BLaER1 treated with 17β-estradiol and CSF1 and Interleukin-3, amounts not matched to agents 10 nM and 100 nM (cell line): ENCODE data around the gene FOXK2.
A peak's percentile ranks its signal among the peaks of the same experiment; 100 is the strongest.
"Not testable (repeated sequence)": the region's sequence is repeated elsewhere in the genome, so short reads cannot be mapped to it uniquely, and the experiment has no call there.

Experiments used
- H3K27ac ChIP-seq, 11 experiments: shearing (Covaris generic); formaldehyde crosslinking; 2 replicates each; pipeline ENCODE4 v1.8.1; 2022
- H3K27me3 ChIP-seq, 11 experiments: shearing (Covaris generic); formaldehyde crosslinking; 2 replicates each; pipeline ENCODE4 v1.8.1; 2022
- H3K36me3 ChIP-seq, 11 experiments: shearing (Covaris generic); formaldehyde crosslinking; 2 replicates each; pipeline ENCODE4 v1.8.1; 2022
- H3K4me1 ChIP-seq, 10 experiments: shearing (Covaris generic); formaldehyde crosslinking; 2 replicates each; pipeline ENCODE4 v1.8.1; 2022
- H3K4me2 ChIP-seq, 11 experiments: shearing (Covaris generic); formaldehyde crosslinking; 2 replicates each; pipeline ENCODE4 v1.8.1; 2022
- H3K4me3 ChIP-seq, 10 experiments: shearing (Covaris generic); formaldehyde crosslinking; 2 replicates each; pipeline ENCODE4 v1.8.1; 2022
- H3K9ac ChIP-seq, 11 experiments: shearing (Covaris generic); formaldehyde crosslinking; 2 replicates each; pipeline ENCODE4 v1.8.1; 2022
- H3K9me3 ChIP-seq, 11 experiments: shearing (Covaris generic); formaldehyde crosslinking; replicated peaks in 1 of 11; 2 replicates each; pipeline ENCODE4 v1.8.1; 2022
- H4K20me1 ChIP-seq, 11 experiments: shearing (Covaris generic); formaldehyde crosslinking; 2 replicates each; pipeline ENCODE4 v1.8.1; 2022
- Cebpa-rat ChIP-seq, 11 experiments: shearing (Covaris generic); IDR thresholded peaks; 2 replicates each; pipeline ENCODE4 v1.8.1; 2022

The FOXK2 gene

DNA sequence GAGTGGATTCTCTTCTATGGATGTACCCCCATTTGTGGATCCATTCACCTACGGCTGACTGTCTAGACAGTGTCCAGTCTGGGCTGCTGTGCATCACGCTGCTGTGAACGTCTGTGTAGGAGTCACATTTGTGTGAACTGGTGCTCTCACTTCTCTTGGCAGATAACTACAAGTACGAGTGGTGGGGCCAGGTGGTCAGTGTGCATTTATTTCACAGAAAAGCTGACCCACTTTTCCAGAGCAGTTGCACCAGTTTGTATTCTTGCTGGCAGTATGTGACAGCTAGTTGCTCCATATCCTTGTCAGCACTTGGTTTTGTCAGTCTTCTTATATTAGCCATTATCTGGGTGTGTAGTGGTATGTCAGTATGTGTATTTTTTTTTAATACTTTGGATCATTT, 28.4 kb downstream of the FOXK2 start:
- no peak for TF ChIP-seq Cebpa-rat (IDR thresholded peaks at IDR 0.05)
- Histone ChIP-seq H3K27me3 (no peaks in the 10 kb centered on the region), H3K9me3 (peaks cover 0 to 10% (median 0%) of the 10 kb centered on the region in 11 experiments; a peak in 4 of 22 replicates), H3K4me1 (peaks cover 91 to 99% (median 94%) of the 10 kb centered on the region in 10 experiments), H3K36me3 (peaks cover 0 to 37% (median 15%) of the 10 kb centered on the region in 11 experiments; a peak in 12 of 22 replicates), H3K4me3 (peak overlapping the region in 1 of 10 experiments; percentile 19; a peak in 1 of 20 replicates), H3K9ac (0 out of 22 replicates have a peak overlapping the region, but pooled peaks of 2 of the 11 experiments have one; percentile 5 to 64), H4K20me1 (peaks cover 85 to 100% (median 98%) of the 10 kb centered on the region in 11 experiments; a peak in 21 of 22 replicates), H3K4me2 (peak overlapping the region; percentile 70 to 92 (median 84)), H3K27ac (peak overlapping the region in 4 of 11 experiments; percentile 14 to 54 (median 38); a peak in 3 of 22 replicates)

DNA sequence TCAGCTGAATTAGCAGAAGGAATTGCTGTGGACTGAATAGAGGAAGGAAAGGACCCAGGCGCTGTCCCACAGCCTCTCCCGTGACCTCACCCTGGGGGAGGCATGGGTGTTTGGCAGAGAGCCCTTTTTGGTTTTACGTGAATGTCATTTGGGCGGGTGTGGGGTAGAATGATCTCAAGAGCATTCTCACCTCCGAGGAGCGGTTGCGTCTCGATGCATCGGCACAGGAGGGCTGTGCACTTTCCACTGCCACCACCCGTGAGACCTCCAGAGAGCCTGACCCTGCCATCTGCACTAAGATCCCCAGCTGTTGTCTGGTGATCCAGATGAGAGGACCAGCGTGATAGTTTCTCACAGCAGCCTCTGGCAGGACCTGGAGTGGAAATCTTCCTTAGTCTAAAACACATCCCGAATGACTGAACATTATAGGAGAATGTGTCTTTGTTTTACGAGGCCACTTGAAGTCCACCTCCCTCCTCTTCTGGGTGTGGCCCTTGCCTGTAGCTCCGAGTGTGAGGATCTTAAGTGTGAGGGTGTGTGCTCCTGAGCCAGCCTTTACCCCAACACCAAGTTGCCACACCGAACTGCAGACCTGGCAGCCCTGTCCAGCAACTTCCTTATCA, 29.3 kb downstream of the FOXK2 start:
- H3K36me3 ChIP-seq, result peaks cover 0 to 37% (median 15%) of the 10 kb centered on the region in 11 experiments; a peak in 12 of 22 replicates
- H3K27ac ChIP-seq, result peak overlapping the region; percentile 37 to 72 (median 54); a peak in 20 of 22 replicates
- peak overlapping the region in 3 of 10 experiments; percentile 14 to 27 (median 19); a peak in 3 of 20 replicates for H3K4me3 ChIP-seq
- H3K27me3 ChIP-seq, result no peaks in the 10 kb centered on the region
- peaks cover 0 to 10% (median 0%) of the 10 kb centered on the region in 11 experiments; a peak in 4 of 22 replicates for H3K9me3 ChIP-seq
- peak overlapping the region; percentile 20 to 64 (median 56); a peak in 19 of 22 replicates for H3K9ac ChIP-seq
- TF ChIP-seq Cebpa-rat (IDR thresholded peaks at IDR 0.05), result no peak
- peaks cover 79 to 100% (median 93%) of the 10 kb centered on the region in 11 experiments; a peak in 21 of 22 replicates for H4K20me1 ChIP-seq
- peaks cover 91 to 99% (median 94%) of the 10 kb centered on the region in 10 experiments for H3K4me1 ChIP-seq
- peak overlapping the region; percentile 70 to 92 (median 84) for H3K4me2 ChIP-seq

DNA sequence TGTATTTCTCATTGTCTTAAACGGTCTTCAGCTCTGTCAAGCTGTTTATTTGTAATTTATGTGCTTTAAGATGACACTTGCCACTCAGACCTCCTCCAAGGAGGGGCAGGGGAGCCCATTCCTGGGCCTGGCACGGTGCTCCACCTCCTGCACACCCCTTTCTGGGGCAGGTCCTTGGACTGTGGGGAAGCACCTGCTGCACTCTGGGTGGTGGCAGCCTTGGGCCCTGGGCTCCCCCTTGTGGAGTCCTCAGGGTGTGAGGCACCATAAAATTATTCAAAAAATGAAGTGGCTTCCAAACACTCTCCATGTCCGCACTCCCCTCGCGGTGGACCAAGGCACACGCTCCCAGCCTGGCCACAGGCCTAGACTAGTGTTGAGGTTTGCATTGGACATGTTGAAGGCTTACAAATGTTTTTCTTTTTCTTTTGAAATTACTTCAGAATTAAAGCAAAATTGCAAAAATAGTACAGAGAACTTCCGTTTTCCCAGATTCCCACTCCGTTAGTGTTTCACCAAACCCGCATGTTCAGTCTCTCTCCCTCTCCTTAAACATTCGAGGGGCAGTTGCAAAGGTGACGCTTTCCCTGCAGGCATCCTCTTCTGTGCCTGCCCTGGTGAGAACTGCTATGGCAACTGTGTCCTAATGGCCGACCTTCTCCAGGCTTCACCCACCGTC, 32.4 kb downstream of the FOXK2 start:
- Histone ChIP-seq H4K20me1 (peaks cover 48 to 99% (median 70%) of the 10 kb centered on the region in 11 experiments), H3K36me3 (peaks cover 0 to 22% (median 6%) of the 10 kb centered on the region in 11 experiments; a peak in 10 of 22 replicates), H3K4me3 (peak overlapping the region in 5 of 10 experiments; percentile 16 to 42 (median 17); a peak in 7 of 20 replicates), H3K27me3 (no peaks in the 10 kb centered on the region), H3K27ac (peak overlapping the region in 9 of 11 experiments; percentile 67 to 99 (median 96); a peak in 19 of 22 replicates), H3K4me1 (peaks cover 93 to 100% (median 94%) of the 10 kb centered on the region in 10 experiments), H3K9me3 (peaks cover 0 to 6% (median 0%) of the 10 kb centered on the region in 11 experiments; a peak in 3 of 22 replicates), H3K4me2 (peak overlapping the region; percentile 73 to 95 (median 89)), H3K9ac (peak overlapping the region; percentile 47 to 90 (median 83); a peak in 20 of 22 replicates)
- TF ChIP-seq Cebpa-rat (IDR thresholded peaks at IDR 0.05), result no peak

DNA sequence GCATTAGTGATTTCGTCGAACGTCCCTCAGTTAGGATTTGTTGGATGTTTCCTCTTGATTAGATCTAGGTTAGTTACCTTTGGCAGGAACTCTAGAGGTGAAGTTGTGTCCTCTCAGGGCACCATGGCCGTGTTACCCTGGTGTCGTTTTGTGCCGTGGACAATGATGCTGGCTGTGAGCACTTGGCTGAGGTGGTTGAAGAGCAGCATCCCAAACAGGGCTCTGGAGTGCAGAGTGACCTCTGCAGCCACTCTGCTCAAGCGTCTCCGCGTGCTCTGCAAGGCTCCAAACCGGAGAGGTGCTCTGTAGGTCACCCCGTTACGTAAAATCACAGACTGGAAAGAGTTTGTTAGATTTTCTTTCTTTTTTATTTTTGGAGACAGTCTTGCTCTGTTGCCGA, 33.0 kb downstream of the FOXK2 start:
- peak overlapping the region; percentile 73 to 95 (median 89) for H3K4me2 ChIP-seq
- peaks cover 86 to 100% (median 98%) of the 10 kb centered on the region in 10 experiments for H3K4me1 ChIP-seq
- H3K4me3 ChIP-seq, result peak overlapping the region in 7 of 10 experiments; percentile 3 to 43 (median 17); a peak in 10 of 20 replicates
- H4K20me1 ChIP-seq, result peaks cover 41 to 99% (median 64%) of the 10 kb centered on the region in 11 experiments
- H3K27ac ChIP-seq, result peak overlapping the region in 9 of 11 experiments; percentile 67 to 99 (median 96); a peak in 19 of 22 replicates
- peak overlapping the region; percentile 47 to 90 (median 83); a peak in 21 of 22 replicates for H3K9ac ChIP-seq
- H3K27me3 ChIP-seq, result no peaks in the 10 kb centered on the region
- no peak for TF ChIP-seq Cebpa-rat (IDR thresholded peaks at IDR 0.05)
- H3K9me3 ChIP-seq, result peaks cover 0 to 5% (median 0%) of the 10 kb centered on the region in 11 experiments; a peak in 3 of 22 replicates
- peaks cover 0 to 17% (median 5%) of the 10 kb centered on the region in 11 experiments; a peak in 10 of 22 replicates for H3K36me3 ChIP-seq

- H3K4me3 ChIP-seq, result peak overlapping the region in 6 of 10 experiments; percentile 3 to 43 (median 26); a peak in 11 of 20 replicates
- peak overlapping the region; percentile 26 to 99 (median 94); a peak in 20 of 22 replicates for H3K27ac ChIP-seq
- peak overlapping the region; percentile 47 to 90 (median 83); a peak in 21 of 22 replicates for H3K9ac ChIP-seq
- H3K27me3 ChIP-seq, result no peaks in the 10 kb centered on the region
- H3K9me3 ChIP-seq, result no peaks in the 10 kb centered on the region
- peaks cover 0 to 20% (median 8%) of the 10 kb centered on the region in 11 experiments; a peak in 10 of 22 replicates for H3K36me3 ChIP-seq
- peak overlapping the region; percentile 73 to 95 (median 89) for H3K4me2 ChIP-seq
- peaks cover 33 to 99% (median 64%) of the 10 kb centered on the region in 11 experiments; a peak in 21 of 22 replicates for H4K20me1 ChIP-seq
- TF ChIP-seq Cebpa-rat (IDR thresholded peaks at IDR 0.05), result no peak
- H3K4me1 ChIP-seq, result peaks cover 83 to 100% (median 98%) of the 10 kb centered on the region in 10 experiments
Measured at GRCh38 chr17:82553210-82553930, 33.8 kb downstream of the FOXK2 start.

GRCh38 chr17:82557510-82557909, 38.0 kb downstream of the FOXK2 start:
- not testable (repeated sequence) for H3K9me3 ChIP-seq, H3K4me3 ChIP-seq, H3K27me3 ChIP-seq
- H4K20me1 ChIP-seq, result peaks cover 26 to 99% (median 64%) of the 10 kb centered on the region in 11 experiments; a peak in 20 of 22 replicates
- H3K27ac ChIP-seq, result peak overlapping the region in 8 of 11 experiments; percentile 5 to 99 (median 96); a peak in 14 of 22 replicates
- peaks cover 66 to 100% (median 99%) of the 10 kb centered on the region in 10 experiments for H3K4me1 ChIP-seq
- H3K9ac ChIP-seq, result peak overlapping the region in 6 of 11 experiments; percentile 18 to 90 (median 68); a peak in 7 of 22 replicates
- H3K4me2 ChIP-seq, result peak overlapping the region in 10 of 11 experiments; percentile 7 to 95 (median 79); a peak in 17 of 22 replicates
- peaks cover 0 to 21% (median 11%) of the 10 kb centered on the region in 11 experiments; a peak in 11 of 22 replicates for H3K36me3 ChIP-seq

- Histone ChIP-seq H3K9ac (peak overlapping the region in 9 of 11 experiments; percentile 6 to 90 (median 58); a peak in 15 of 22 replicates), H3K4me2 (peak overlapping the region; percentile 18 to 95 (median 79)), H3K27me3 (no peaks in the 10 kb centered on the region), H3K4me1 (peaks cover 61 to 100% (median 88%) of the 10 kb centered on the region in 10 experiments), H4K20me1 (peaks cover 35 to 98% (median 70%) of the 10 kb centered on the region in 11 experiments; a peak in 19 of 22 replicates), H3K9me3 (no peaks in the 10 kb centered on the region), H3K27ac (peak overlapping the region in 8 of 11 experiments; percentile 48 to 99 (median 96); a peak in 16 of 22 replicates), H3K36me3 (peaks cover 18 to 42% (median 27%) of the 10 kb centered on the region in 11 experiments), H3K4me3 (0 out of 20 replicates have a peak overlapping the region, but pooled peaks of 1 of the 10 experiments have one; percentile 14)
- TF ChIP-seq Cebpa-rat (IDR thresholded peaks at IDR 0.05), result no peak
Measured at GRCh38 chr17:82559566-82560251, 40.2 kb downstream of the FOXK2 start.
